WTC11 (cell line): ENCODE data around the gene SRCIN1. TPM values are rescaled to one million over a fixed set of nuclear protein-coding genes. Genes with fewer than 3 reads are reported as not detected.

Experiments
- ATAC-seq: fragments of 200-7000 bp; cut with Tn5 transposase; 2 replicates; pipeline ENCODE4 v1.10.0; 2021; ENCODE audit warnings: mild to moderate bottlenecking, moderate library complexity
- CTCF ChIA-PET: fragments of 300-600 bp; sonication (Branson Sonifier 250); formaldehyde crosslinking; loops from one replicate; lab custom pipeline; 2021; ENCODE audit warnings: antibody characterized with exemption; lab: Charles Lee
- POLR2A ChIA-PET: fragments of 350-600 bp; sonication (Branson Sonifier 250); formaldehyde crosslinking; loops from one replicate; lab custom pipeline; 2021; ENCODE audit warnings: antibody characterized with exemption; lab: Charles Lee
- DNase-seq: peaks from one replicate; pipeline ENCODE4 v3.0.0; 2021; ENCODE audit warnings: low spot score
- H3K27ac Mint-ChIP-seq: 2 replicates; pipeline ENCODE4 v1.8.0; 2021; ENCODE audit warnings: mixed read lengths
- H3K27me3 Mint-ChIP-seq: 2 replicates; pipeline ENCODE4 v1.8.0; 2021; ENCODE audit warnings: low read depth, mild to moderate bottlenecking, moderate library complexity, mixed read lengths
- H3K36me3 Mint-ChIP-seq: 2 replicates; pipeline ENCODE4 v1.8.0; 2021; ENCODE audit warnings: mixed read lengths
- H3K4me1 Mint-ChIP-seq: 2 replicates; pipeline ENCODE4 v1.8.0; 2022; ENCODE audit warnings: mixed read lengths
- H3K4me3 Mint-ChIP-seq: 2 replicates; pipeline ENCODE4 v1.8.0; 2021; ENCODE audit warnings: mild to moderate bottlenecking, moderate library complexity, mixed read lengths
- H3K9me3 Mint-ChIP-seq: 2 replicates; pipeline ENCODE4 v1.8.0; 2021; ENCODE audit warnings: mixed read lengths
- AFF4 ChIP-seq: sonication (generic); formaldehyde crosslinking; IDR thresholded peaks from 2 replicates; pipeline ENCODE4 v1.8.1; 2023; ENCODE audit warnings: mild to moderate bottlenecking, missing genetic modification reagents, borderline replicate concordance
- AR ChIP-seq: fragments of 250-450 bp; sonication (Bioruptor Pico); IDR thresholded peaks from 2 replicates; pipeline ENCODE4 v1.9.0; 2021; ENCODE audit warnings: mild to moderate bottlenecking
- ATF6 ChIP-seq: sonication (generic); formaldehyde crosslinking; IDR thresholded peaks from 2 replicates; pipeline ENCODE4 v1.8.1; 2023; ENCODE audit warnings: mild to moderate bottlenecking, missing genetic modification reagents
- CDX4 ChIP-seq: fragments of 250-450 bp; sonication (Bioruptor Pico); IDR thresholded peaks from 2 replicates; pipeline ENCODE4 v1.9.0; 2021; ENCODE audit warnings: moderate library complexity, mild to moderate bottlenecking, inconsistent platforms, borderline replicate concordance
- ELF4 ChIP-seq: sonication (generic); formaldehyde crosslinking; IDR thresholded peaks from 2 replicates; pipeline ENCODE4 v1.8.1; 2022; ENCODE audit warnings: low read depth, mild to moderate bottlenecking, moderate library complexity, missing genetic modification reagents
- GRHL2 ChIP-seq: fragments of 250-450 bp; sonication (Bioruptor Pico); IDR thresholded peaks from 2 replicates; pipeline ENCODE4 v1.8.0; 2022; ENCODE audit warnings: mild to moderate bottlenecking, moderate library complexity; ENCODE audit not compliant: insufficient replicate concordance, severe bottlenecking
- HMGXB4 ChIP-seq: sonication (generic); formaldehyde crosslinking; IDR thresholded peaks from 2 replicates; pipeline ENCODE4 v1.8.1; 2023; ENCODE audit warnings: mild to moderate bottlenecking, moderate library complexity, missing genetic modification reagents
- JUN ChIP-seq: sonication (generic); formaldehyde crosslinking; IDR thresholded peaks from 2 replicates; pipeline ENCODE4 v1.8.0; 2023; ENCODE audit warnings: mild to moderate bottlenecking, missing genetic modification reagents
- NFE2L1 ChIP-seq: sonication (generic); formaldehyde crosslinking; IDR thresholded peaks from 2 replicates; pipeline ENCODE4 v1.8.1; 2023; ENCODE audit warnings: missing genetic modification reagents
- PRDM15 ChIP-seq: sonication (generic); formaldehyde crosslinking; IDR thresholded peaks from 2 replicates; pipeline ENCODE4 v1.8.0; 2022; ENCODE audit warnings: missing genetic modification reagents
- PRRX2 ChIP-seq: fragments of 250-450 bp; sonication (Bioruptor Pico); IDR thresholded peaks from 2 replicates; pipeline ENCODE4 v1.8.0; 2021; ENCODE audit warnings: mild to moderate bottlenecking
- SMAD3 ChIP-seq: sonication (generic); formaldehyde crosslinking; IDR thresholded peaks from 2 replicates; pipeline ENCODE4 v1.8.0; 2022; ENCODE audit warnings: missing genetic modification reagents, mild to moderate bottlenecking, borderline replicate concordance
- SOX15 ChIP-seq: fragments of 250-450 bp; sonication (Bioruptor Pico); IDR thresholded peaks from 2 replicates; pipeline ENCODE4 v1.9.0; 2021; ENCODE audit warnings: mild to moderate bottlenecking
- TEAD1 ChIP-seq: sonication (generic); formaldehyde crosslinking; IDR thresholded peaks from 2 replicates; pipeline ENCODE4 v1.8.0; 2022; ENCODE audit warnings: mild to moderate bottlenecking, missing genetic modification reagents
- USF2 ChIP-seq: sonication (generic); formaldehyde crosslinking; IDR thresholded peaks from 2 replicates; pipeline ENCODE4 v1.8.1; 2023; ENCODE audit warnings: mild to moderate bottlenecking, missing genetic modification reagents, moderate library complexity
- ZNF317 ChIP-seq: sonication (generic); formaldehyde crosslinking; IDR thresholded peaks from 2 replicates; pipeline ENCODE4 v1.8.1; 2023; ENCODE audit warnings: low read depth, mild to moderate bottlenecking, moderate library complexity, missing genetic modification reagents, borderline replicate concordance
- total RNA-seq: library from RNA; stranded (reverse); gene quantifications from 3 replicates; pipeline ENCODE4 v1.2.3, GENCODE V29; 2021

SRCIN1 gene
- total RNA-seq, 1 experiment from 2014 or later, result 17.3 TPM

- DNase-seq (no peak), ATAC-seq (no peak)
- POLR2A ChIA-PET, result interaction anchor here (0.9 kb wide), 2 partner anchors 41 to 43 kb away, joined by 3 read pairs; no protein-coding TSS in a partner anchor
- Mint-ChIP-seq H3K36me3 (no peaks in the 10 kb centered on the region), H3K4me1 (peaks cover 87% of the 10 kb centered on the region), H3K4me3 (peak overlapping the region; percentile 64), H3K9me3 (no peaks in the 10 kb centered on the region), H3K27ac (no peak overlapping the region), H3K27me3 (peaks cover 55% of the 10 kb centered on the region)
- no peak for TF ChIP-seq SOX15 (CRISPR knock-in tag)
- CTCF ChIA-PET, result interaction anchor here (1.3 to 27.2 kb wide), 5 partner anchors 9 to 62 kb away, joined by 3 to 727 read pairs (median 160); partner anchors contain the start of gene EPOP
Observed at GRCh38 chr17:38600416-38600815, 5.3 kb downstream of the SRCIN1 start.

GRCh38 chr17:38599398-38599856 is 6.3 kb downstream of the SRCIN1 start:
- Mint-ChIP-seq H3K27ac (peak overlapping the region; percentile 73), H3K27me3 (peaks cover 54% of the 10 kb centered on the region), H3K4me1 (peaks cover 94% of the 10 kb centered on the region), H3K9me3 (no peaks in the 10 kb centered on the region), H3K36me3 (no peaks in the 10 kb centered on the region), H3K4me3 (no peak overlapping the region)
- ChIA-PET CTCF (interaction anchor here (1.1 to 27.2 kb wide), 10 partner anchors 10 to 153 kb away, joined by 3 to 727 read pairs (median 12); partner anchors contain the start of genes EPOP and PSMB3), POLR2A (interaction anchor here (0.6 to 2.3 kb wide), 4 partner anchors 12 to 64 kb away, joined by 3 to 9 read pairs (median 4); no protein-coding TSS in a partner anchor)
- no peak for DNase-seq
- ATAC-seq, result no peak
- TF ChIP-seq HMGXB4 (CRISPR knock-in tag), result no peak
- TF ChIP-seq USF2 (CRISPR knock-in tag), result no peak
- no peak for TF ChIP-seq ZNF317 (CRISPR knock-in tag)
- no peak for TF ChIP-seq JUN (CRISPR knock-in tag)
- TF ChIP-seq CDX4 (CRISPR knock-in tag), result no peak
- TF ChIP-seq SMAD3, result no peak
- no peak for TF ChIP-seq PRDM15 (CRISPR knock-in tag)
- TF ChIP-seq ATF6 (CRISPR knock-in tag), result no peak
- TF ChIP-seq TEAD1 (CRISPR knock-in tag), result no peak
- TF ChIP-seq ELF4, result no peak
- TF ChIP-seq GRHL2, result no peak
- no peak for TF ChIP-seq PRRX2 (CRISPR knock-in tag)
- TF ChIP-seq AFF4 (CRISPR knock-in tag), result no peak
- no peak for TF ChIP-seq AR (CRISPR knock-in tag)
- TF ChIP-seq NFE2L1 (CRISPR knock-in tag), result no peak
